Measurements from ENCODE around the gene PEAK3. TPM values are rescaled to one million over a fixed set of nuclear protein-coding genes. Genes with fewer than 3 reads are reported as not detected.
"Not testable (repeated sequence)": the region's sequence is repeated elsewhere in the genome, so short reads cannot be mapped to it uniquely, and the experiment has no call there.

The PEAK3 gene
- total RNA-seq, 1 experiment from 2014 or later = not detected

GRCh38 chr19:2281265-2282061 is 512 bp downstream of the PEAK3 start:
- DNase-seq, H3K27me3 ChIP-seq, H3K36me3 ChIP-seq, H3K4me3 ChIP-seq, H3K9me3 ChIP-seq: not testable (repeated sequence)

DNA sequence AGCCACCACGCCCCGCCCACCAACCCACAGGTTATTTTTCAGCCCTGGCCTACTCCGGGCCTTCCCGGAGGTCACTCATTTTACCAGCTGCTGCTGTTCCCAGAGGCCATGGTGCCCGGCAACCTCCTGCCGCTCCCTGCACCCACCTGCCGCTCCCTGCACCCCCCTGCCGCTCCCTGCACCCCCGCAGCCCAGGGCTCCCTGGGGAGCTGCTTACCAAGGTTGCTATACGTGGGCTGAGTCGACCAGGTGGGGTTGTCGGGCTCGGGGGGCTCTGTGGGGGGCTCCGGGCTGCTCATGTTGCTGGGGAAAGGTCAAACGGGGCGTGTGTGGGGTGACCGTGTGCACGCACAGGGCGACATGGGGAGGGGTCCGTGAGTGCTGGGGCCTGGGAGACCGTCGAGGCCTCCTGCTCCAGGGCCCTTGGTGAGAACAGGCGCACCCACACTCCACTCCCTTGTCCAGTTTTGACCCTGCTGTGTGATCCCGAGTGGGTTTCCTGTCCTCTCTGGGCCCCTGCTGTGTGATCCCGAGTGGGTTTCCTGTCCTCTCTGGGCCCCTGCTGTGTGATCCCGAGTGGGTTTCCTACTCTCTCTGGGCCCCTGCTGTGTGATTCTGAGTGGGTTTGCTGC is 1.2 kb downstream of the PEAK3 start:
- no peak for DNase-seq
- Histone ChIP-seq H3K9me3 (no peaks in the 10 kb centered on the region), H3K36me3 (no peaks in the 10 kb centered on the region), H3K27me3 (no peaks in the 10 kb centered on the region), H3K4me3 (no peak overlapping the region)

DNA sequence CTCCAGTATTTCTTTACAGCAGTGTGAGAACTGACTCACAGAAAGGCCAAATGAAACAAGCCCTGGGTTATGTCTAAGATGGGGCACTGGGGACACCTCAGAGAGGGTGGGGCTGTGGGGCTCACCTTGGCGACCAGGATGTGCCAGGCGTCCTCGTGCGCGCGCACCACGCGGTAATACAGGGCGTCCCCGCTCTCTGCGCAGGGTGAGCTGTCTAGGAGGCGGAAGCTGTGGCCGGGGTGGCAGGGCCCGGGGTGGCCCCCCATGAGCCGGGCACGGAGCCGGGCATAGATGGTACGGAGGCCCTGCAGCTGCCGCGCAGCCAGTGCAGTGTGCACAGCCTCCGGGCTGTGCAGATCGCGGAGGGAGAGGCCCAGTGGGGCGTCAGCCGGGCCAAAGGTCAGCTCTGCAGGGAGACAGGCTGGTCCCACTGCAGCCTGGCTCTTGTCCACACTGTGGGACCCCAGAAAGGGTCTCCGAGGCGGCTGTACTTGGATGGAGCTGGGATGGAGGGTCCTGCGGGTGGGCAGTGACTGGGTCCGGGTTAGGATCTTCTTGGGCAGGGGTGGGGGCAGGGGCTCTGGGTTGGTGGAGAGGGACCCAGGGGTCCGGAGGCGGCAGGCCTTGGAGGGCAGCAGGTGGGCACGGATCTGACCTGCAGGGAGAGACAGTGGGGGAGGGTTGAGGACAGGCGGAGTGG is 3.4 kb downstream of the PEAK3 start:
- H3K36me3 ChIP-seq = peaks cover 7% of the 10 kb centered on the region
- no peaks in the 10 kb centered on the region for H3K9me3 ChIP-seq
- no peak overlapping the region for H3K4me3 ChIP-seq
- no peak for DNase-seq
- H3K27me3 ChIP-seq = no peaks in the 10 kb centered on the region

DNA sequence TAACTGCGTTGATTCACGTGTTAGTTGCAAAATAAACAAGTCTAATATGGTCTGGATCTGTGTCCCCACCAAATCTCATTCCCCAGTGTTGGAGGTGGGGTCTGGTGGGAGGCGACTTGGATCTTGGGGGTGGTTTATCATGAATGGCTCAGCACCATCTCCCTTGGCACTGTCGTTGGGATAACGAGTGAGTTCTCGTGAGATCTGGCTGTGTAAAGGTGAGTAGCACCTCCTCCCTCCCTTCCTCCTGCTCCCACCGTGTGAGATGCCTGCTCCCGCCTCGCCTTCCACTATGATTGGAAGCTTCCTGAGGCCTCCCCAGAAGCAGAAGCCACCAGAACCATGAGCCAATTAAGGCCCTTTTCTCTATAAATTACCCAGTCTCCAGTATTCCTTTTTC is 4.8 kb downstream of the PEAK3 start:
- DNase-seq = no peak
- H3K36me3 ChIP-seq = peaks cover 19% of the 10 kb centered on the region
- no peaks in the 10 kb centered on the region for H3K27me3 ChIP-seq
- H3K9me3 ChIP-seq = no peaks in the 10 kb centered on the region
- H3K4me3 ChIP-seq = no peak overlapping the region

DNA sequence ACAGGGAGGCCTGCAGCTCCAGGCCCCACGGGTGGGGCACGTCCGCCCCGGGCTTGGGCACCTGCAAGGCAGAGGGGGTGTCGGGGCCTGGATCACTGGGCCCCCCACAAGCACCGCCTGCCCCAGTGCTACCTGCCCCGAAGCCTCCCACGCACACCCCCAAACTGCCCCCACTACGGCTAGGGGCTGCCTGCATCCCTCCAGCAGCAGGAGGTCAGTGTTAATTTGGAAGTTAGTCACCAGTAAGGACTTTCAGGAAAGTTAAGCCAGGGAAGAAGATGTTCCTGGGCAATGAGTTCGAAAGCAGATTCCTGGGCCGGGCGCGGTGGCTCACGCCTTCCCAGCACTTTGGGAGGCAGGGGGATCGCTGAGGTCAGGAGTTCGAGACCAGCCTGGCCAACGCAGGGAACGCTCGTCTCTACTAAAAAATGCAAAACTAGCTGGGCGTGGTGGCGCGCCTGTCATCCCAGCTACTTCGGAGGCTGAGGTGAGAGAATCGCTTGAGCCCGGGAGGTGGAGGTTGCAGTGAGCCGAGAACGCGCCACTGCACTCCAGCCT is 5.5 kb downstream of the PEAK3 start:
- no peak for DNase-seq
- no peaks in the 10 kb centered on the region for H3K9me3 ChIP-seq
- H3K36me3 ChIP-seq = peaks cover 24% of the 10 kb centered on the region
- H3K4me3 ChIP-seq = no peak overlapping the region
- no peaks in the 10 kb centered on the region for H3K27me3 ChIP-seq

GRCh38 chr19:2275588-2276428 is 6.2 kb downstream of the PEAK3 start:
- peaks cover 31% of the 10 kb centered on the region for H3K36me3 ChIP-seq
- H3K27me3 ChIP-seq = no peaks in the 10 kb centered on the region
- DNase-seq = no peak
- no peak overlapping the region for H3K4me3 ChIP-seq
- H3K9me3 ChIP-seq = no peaks in the 10 kb centered on the region

- peaks cover 36% of the 10 kb centered on the region for H3K36me3 ChIP-seq
- peak; percentile 33 for DNase-seq
- no peak overlapping the region for H3K4me3 ChIP-seq
- no peaks in the 10 kb centered on the region for H3K27me3 ChIP-seq
- no peaks in the 10 kb centered on the region for H3K9me3 ChIP-seq
Measured at GRCh38 chr19:2274931-2275535, 6.9 kb downstream of the PEAK3 start.

- DNase-seq = no peak
- H3K4me3 ChIP-seq = no peak overlapping the region
- no peaks in the 10 kb centered on the region for H3K27me3 ChIP-seq
- no peaks in the 10 kb centered on the region for H3K9me3 ChIP-seq
- H3K36me3 ChIP-seq = peaks cover 36% of the 10 kb centered on the region
Measured at GRCh38 chr19:2274185-2274711, 7.7 kb downstream of the PEAK3 start.

DNA sequence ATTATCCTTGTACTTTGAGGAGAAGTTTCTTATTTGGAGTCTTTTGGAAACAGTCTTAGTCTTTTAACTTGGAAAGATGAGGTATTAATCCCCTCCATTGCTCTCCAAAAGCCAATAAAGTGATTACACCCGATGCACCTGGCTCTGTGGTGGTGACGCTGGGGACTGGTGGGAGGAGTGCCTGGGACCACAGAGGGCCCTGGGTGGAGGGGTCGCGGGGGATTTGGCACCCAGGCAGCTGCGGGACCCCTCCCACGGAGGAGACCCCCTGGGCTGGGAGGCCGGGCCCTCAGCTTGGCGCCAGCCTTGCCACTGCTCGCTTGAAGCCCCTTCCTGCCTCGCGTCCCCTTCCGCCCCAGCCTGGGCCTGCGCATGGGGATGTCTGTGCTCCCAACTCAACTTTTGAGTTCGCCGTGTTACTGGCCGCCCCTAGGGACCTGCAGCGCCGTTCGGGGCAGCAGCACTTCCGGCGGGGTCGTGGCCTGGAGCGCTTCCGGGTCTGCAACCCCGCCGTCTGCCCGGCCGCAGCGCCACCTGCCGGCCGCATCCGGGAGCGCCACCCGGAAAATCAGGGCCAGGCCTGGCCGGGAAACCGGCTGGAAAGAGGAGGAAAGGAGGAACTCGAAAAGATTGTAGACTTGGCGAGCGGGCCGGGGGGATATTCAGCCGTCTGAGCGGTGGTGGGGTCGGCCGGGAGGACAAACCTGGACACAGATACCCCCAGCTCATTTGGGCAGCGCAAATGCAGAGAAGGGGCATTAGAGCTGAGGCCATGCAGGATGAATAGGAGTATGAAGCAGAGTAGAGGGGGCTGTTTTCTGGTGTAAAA is 8.4 kb downstream of the PEAK3 start:
- Histone ChIP-seq H3K27me3 (no peaks in the 10 kb centered on the region), H3K36me3 (peaks cover 36% of the 10 kb centered on the region), H3K9me3 (no peaks in the 10 kb centered on the region), H3K4me3 (no peak overlapping the region)
- DNase-seq = peak; percentile 36

GRCh38 chr19:2271234-2272103 is 10.5 kb downstream of the PEAK3 start:
- peak; percentile 63 for DNase-seq
- Histone ChIP-seq H3K27me3 (no peaks in the 10 kb centered on the region), H3K9me3 (no peaks in the 10 kb centered on the region), H3K36me3 (peaks cover 36% of the 10 kb centered on the region), H3K4me3 (peak overlapping the region; percentile 77)

DNA sequence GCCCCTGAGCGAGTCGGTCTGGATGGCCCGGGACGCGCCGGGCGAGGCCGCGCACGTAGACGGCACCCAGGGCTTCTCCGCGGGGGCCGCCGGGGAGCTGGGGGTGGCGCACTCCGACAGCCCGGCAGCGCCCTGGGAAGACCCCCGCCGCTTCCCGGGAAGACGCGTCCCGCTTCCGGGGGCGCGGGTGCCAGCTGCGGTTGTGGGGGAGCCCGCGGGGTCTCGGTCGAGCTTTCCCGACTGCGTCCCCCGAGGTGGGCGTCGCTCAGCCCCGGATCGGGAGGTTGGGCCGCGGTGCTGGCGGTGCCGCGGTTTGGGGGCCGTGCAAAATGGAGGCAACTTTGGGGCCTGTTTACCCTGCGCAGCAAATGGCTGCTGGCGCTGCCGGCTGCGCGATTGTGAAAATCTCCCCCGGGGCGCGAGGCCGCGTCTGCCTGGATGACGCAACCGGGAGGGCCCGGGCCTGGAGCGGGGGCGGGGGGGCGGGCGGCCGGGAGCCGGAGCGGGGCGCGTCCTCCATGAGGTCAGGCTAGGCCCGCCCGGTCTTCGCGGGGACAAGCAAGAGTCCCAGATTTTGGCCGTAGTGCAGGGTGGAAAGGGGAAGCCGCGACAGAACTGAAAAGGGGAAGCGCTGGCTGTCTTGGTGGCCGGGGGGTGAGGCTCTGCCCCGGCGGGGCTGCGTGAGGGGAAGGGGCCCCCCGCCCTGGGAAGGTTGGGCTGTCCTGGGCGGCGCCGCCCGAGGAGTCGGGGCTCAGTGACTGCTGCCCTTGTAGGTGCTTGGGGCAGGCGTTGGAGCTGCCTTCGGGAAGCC is 11.3 kb downstream of the PEAK3 start:
- no peaks in the 10 kb centered on the region for H3K9me3 ChIP-seq
- H3K27me3 ChIP-seq = no peaks in the 10 kb centered on the region
- H3K36me3 ChIP-seq = peaks cover 36% of the 10 kb centered on the region
- DNase-seq = peak; percentile 67
- H3K4me3 ChIP-seq = peak overlapping the region; percentile 77

DNA sequence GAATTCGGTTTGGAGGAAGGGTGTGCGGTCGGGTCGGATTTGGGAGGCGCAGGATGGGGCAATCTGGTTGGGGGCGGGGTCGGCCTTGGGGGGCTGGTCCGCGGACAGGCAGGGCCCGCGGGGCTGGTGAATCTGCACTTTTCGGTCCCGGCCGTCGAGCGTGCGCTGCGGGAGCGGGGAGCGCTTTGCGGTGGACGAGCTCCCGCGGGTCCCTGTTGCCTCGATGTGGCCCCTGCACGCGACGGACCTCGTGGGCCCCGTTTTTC is 11.9 kb downstream of the PEAK3 start:
- Histone ChIP-seq H3K9me3 (no peaks in the 10 kb centered on the region), H3K4me3 (peak overlapping the region; percentile 77), H3K27me3 (no peaks in the 10 kb centered on the region), H3K36me3 (peaks cover 36% of the 10 kb centered on the region)
- DNase-seq = no peak

- Histone ChIP-seq H3K27me3 (no peaks in the 10 kb centered on the region), H3K36me3 (peaks cover 36% of the 10 kb centered on the region), H3K9me3 (no peaks in the 10 kb centered on the region), H3K4me3 (peak overlapping the region; percentile 77)
- peak; percentile 93 for DNase-seq
Measured at GRCh38 chr19:2269244-2270156, 12.5 kb downstream of the PEAK3 start.

Data from MG63 (cell line).